ENCODE data around the gene SCG5. TPM values are rescaled to one million over a fixed set of nuclear protein-coding genes. Genes with fewer than 3 reads are reported as not detected.

The SCG5 gene
- total RNA-seq, 1 donor from 2014 or later = 0.65 TPM

- Histone ChIP-seq H3K27me3 (ENCODE audit: low read depth) (no peaks in the 10 kb centered on the region), H3K27ac (no peak overlapping the region), H3K36me3 (no peaks in the 10 kb centered on the region), H3K9me3 (no peaks in the 10 kb centered on the region), H3K4me3 (no peak overlapping the region), H3K4me1 (peaks cover 1% of the 10 kb centered on the region)
- TF ChIP-seq CTCF (IDR thresholded peaks at IDR 0.05) = no peak
- no peak for DNase-seq
- intact Hi-C loops (cut with DNase I) = no loop called here
- ATAC-seq = no peak
Measured at GRCh38 chr15:32687556-32687955, 46.0 kb downstream of the SCG5 start.

GRCh38 chr15:32688151-32688639 is 46.7 kb downstream of the SCG5 start:
- no peak for DNase-seq
- H3K4me3 ChIP-seq = no peak overlapping the region
- intact Hi-C loops (cut with DNase I) = no loop called here
- no peaks in the 10 kb centered on the region for H3K36me3 ChIP-seq
- no peak for TF ChIP-seq CTCF (IDR thresholded peaks at IDR 0.05)
- ATAC-seq = peak in 1 of 2 donors; percentile 54
- no peaks in the 10 kb centered on the region for H3K4me1 ChIP-seq
- no peaks in the 10 kb centered on the region for H3K9me3 ChIP-seq
- no peaks in the 10 kb centered on the region for H3K27me3 ChIP-seq (ENCODE audit: low read depth)
- H3K27ac ChIP-seq = no peak overlapping the region

GRCh38 chr15:32690941-32691688 is 49.6 kb downstream of the SCG5 start:
- ATAC-seq (no peak), DNase-seq (no peak)
- no peak overlapping the region for H3K27ac ChIP-seq
- H3K4me3 ChIP-seq = no peak overlapping the region
- intact Hi-C loops (cut with DNase I) = no loop called here
- no peak for TF ChIP-seq CTCF (IDR thresholded peaks at IDR 0.05)
- no peaks in the 10 kb centered on the region for H3K9me3 ChIP-seq
- H3K27me3 ChIP-seq (ENCODE audit: low read depth) = no peaks in the 10 kb centered on the region
- no peaks in the 10 kb centered on the region for H3K4me1 ChIP-seq
- no peaks in the 10 kb centered on the region for H3K36me3 ChIP-seq

GRCh38 chr15:32691689-32692038 is 50.2 kb downstream of the SCG5 start:
- no peak for ATAC-seq
- no peak overlapping the region for H3K4me3 ChIP-seq
- no peak overlapping the region for H3K27ac ChIP-seq
- no peak for DNase-seq
- TF ChIP-seq CTCF (IDR thresholded peaks at IDR 0.05) = no peak
- H3K27me3 ChIP-seq (ENCODE audit: low read depth) = no peaks in the 10 kb centered on the region
- no peaks in the 10 kb centered on the region for H3K4me1 ChIP-seq
- H3K36me3 ChIP-seq = no peaks in the 10 kb centered on the region
- H3K9me3 ChIP-seq = no peaks in the 10 kb centered on the region
- intact Hi-C loops (cut with DNase I) = no loop called here

- Histone ChIP-seq H3K27me3 (ENCODE audit: low read depth) (no peaks in the 10 kb centered on the region), H3K9me3 (no peaks in the 10 kb centered on the region), H3K36me3 (no peaks in the 10 kb centered on the region), H3K4me3 (no peak overlapping the region), H3K4me1 (no peaks in the 10 kb centered on the region), H3K27ac (no peak overlapping the region)
- DNase-seq (no peak), ATAC-seq (no peak)
- TF ChIP-seq CTCF (IDR thresholded peaks at IDR 0.05) = no peak
- intact Hi-C loops (cut with DNase I) = no loop called here
Measured at GRCh38 chr15:32692286-32692685, 50.8 kb downstream of the SCG5 start.
